HG02623 (cell line): ENCODE results near the gene DLK2.

ENCODE experiments used
- ATAC-seq: cut with Tn5 transposase; IDR thresholded peaks from one replicate; pipeline ENCODE4 v1.9.1; 2021; ENCODE audit warnings: moderate library complexity; ENCODE audit not compliant: unreplicated experiment

The DLK2 gene

GRCh38 chr6:43454696-43455530, 435 bp downstream of the DLK2 start:
- ATAC-seq = no peak

- ATAC-seq = peak; percentile 41
Measured at GRCh38 chr6:43454290-43454695, 1.1 kb downstream of the DLK2 start.

DNA sequence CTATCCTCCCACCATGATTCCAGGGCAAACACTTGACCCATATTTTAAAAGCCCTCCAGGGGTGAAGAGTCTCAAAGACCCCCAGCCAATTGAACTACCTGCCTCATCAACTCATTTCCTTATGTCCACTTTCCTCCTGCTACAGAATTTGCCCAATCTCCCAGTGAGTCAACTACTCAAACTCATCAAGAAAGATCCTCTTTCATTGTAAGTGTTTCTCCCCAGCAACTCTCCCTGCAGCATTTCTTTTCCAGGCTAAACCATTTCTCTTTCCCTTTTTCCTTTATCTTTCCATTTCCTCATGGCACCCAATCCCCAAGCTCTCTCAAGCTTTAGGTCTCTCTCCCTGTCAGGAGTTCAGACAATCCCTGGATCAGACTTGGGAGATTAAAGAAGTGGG, 1.5 kb downstream of the DLK2 start:
- no peak for ATAC-seq

DNA sequence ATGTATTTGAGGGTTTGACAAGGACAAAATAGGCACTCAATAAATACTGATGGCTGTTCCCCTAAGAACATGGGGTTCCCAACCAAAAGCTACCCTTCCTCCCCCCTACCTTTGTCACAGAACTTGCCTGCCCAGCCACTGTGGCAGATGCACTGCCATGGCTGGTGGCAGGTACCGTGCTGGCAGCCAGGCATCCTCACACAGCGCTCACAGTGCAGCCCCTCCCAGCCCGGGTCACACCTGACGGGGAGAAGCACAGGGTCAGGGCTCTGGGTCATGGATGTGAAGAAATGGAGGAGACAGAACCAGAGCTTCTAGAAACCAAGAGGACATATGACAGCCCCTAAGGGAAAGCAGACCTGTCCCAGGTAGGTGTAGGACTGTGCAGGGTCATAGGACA, 2.5 kb downstream of the DLK2 start:
- no peak for ATAC-seq

GRCh38 chr6:43451939-43452338, 3.4 kb downstream of the DLK2 start:
- ATAC-seq = no peak

GRCh38 chr6:43451348-43451747, 4.0 kb downstream of the DLK2 start:
- ATAC-seq = no peak

GRCh38 chr6:43450699-43451131, 4.6 kb downstream of the DLK2 start:
- no peak for ATAC-seq

DNA sequence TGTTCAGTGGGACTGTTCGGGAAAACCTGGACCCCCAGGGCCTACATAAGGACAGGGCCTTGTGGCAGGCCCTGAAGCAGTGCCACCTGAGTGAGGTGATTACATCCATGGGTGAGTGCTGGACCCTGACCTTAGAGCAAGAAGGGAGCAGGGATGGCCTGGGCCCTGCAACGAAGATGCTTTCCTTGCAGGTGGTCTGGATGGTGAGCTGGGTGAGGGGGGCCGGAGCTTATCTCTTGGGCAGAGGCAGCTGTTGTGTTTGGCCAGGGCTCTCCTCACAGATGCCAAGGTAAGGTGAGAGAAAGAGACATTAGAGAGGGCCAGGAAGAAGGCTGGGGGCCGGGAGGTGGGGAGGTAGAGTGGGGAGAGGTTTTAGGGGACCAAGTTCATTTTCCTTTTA, 6.4 kb downstream of the DLK2 start:
- ATAC-seq = no peak

GRCh38 chr6:43447604-43448003, 7.7 kb downstream of the DLK2 start:
- ATAC-seq = no peak

- ATAC-seq = no peak
Measured at GRCh38 chr6:43445576-43445975, 9.8 kb downstream of the DLK2 start.

DNA sequence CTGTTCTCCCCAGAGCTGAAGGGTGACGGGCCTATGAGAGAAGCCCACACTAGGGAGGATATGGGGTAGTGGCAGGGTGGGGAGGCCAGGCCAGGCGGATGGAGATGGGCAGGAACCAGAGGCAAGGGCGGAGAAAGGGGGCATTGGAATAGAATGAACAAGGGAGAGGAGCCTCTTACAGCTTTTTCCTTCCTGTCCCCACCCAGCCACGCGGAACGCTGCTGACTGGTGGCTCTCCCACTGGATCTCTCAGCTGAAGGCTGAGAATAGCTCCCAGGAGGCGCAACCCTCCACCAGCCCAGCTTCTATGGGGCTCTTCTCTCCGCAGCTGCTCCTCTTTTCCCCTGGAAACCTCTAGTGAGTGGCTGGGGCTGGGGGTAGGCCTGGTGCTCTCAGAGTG, 10.8 kb downstream of the DLK2 start:
- ATAC-seq = no peak

DNA sequence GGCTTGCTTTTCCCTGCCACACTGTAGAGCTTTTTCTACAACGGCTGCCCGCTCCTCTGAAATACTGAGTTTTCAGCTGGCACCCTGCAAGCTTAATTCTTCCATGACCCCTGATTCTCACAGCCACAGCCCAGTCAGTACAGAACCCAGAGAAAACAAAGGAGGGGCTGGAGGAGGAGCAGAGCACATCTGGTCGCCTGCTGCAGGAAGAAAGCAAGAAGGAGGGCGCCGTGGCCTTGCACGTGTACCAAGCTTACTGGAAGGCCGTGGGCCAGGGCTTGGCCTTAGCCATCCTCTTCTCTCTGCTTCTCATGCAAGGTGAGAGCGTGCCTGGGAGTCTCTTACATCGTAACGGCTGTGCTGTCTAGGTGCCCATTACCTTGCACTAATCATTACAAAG, 11.3 kb downstream of the DLK2 start:
- no peak for ATAC-seq

DNA sequence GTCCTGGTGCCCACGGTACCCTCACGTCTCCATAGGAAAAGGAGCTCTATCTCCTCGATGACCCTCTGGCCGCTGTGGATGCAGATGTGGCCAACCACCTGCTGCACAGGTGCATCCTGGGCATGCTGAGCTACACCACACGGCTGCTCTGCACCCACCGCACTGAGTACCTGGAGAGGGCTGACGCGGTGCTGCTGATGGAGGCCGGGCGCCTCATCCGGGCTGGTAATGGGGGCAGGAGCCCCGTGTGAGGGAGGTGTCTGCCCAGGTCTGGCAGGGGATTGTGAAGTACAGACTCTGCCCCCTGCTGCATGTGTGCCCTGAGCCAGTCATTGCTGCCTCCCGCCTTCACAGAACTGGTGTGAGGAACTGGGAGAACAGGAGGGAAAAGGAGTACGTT, 12.4 kb downstream of the DLK2 start:
- ATAC-seq = no peak

GRCh38 chr6:43437700-43438099, 17.6 kb downstream of the DLK2 start:
- no peak for ATAC-seq

DNA sequence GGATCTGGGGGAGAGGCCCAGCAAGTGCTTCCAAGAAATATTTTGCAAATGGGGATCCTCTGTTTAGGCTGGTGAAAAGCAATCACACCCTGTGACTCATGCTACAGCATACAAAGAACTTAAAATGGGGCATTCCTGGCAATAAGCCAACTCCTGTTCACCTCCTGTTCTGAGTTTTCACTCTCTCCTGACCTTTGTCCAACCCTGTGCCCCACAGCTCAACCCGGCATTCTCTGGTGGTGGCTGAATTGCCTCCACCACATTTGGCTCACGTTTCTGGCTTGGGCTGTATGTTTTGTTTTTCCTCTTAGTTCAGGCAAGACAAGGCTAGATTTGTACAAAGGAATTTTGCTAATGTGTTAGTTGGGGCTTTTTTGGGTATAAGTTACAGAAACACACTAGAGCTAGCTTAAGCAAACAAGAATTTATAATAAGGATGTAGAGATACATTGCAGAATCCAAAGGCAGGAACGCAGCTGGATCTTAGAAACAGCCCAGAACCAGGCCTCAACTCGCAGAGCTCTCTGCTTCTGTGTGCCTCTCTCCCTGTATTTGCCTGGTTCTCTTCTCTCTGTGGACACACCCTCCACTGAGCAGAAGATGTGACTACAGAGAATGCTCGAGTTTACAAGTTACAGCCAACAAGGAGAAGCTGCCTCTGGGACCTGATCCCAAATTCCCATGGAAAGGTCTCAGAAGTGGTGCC, 18.6 kb downstream of the DLK2 start:
- ATAC-seq = no peak

- ATAC-seq = no peak
Measured at GRCh38 chr6:43435682-43436437, 19.5 kb downstream of the DLK2 start.

GRCh38 chr6:43434943-43435342, 20.4 kb downstream of the DLK2 start:
- no peak for ATAC-seq

- ATAC-seq = no peak
Measured at GRCh38 chr6:43434001-43434840, 21.1 kb downstream of the DLK2 start.

DNA sequence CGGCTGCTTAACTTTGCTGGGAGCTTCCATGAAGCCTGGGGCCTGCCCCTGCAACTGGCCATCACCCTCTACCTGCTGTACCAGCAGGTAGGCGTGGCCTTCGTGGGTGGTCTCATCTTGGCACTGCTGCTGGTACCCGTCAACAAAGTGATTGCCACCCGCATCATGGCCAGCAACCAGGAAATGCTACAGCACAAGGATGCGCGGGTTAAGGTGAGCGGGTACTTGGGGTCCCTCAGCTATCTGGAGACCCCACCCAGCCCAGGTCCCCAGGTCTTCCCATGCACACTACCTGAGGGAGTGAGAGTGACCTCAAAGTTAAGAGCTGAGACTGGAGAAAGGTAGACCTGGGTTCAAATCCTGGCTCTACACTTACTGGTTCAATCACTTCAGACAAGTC, 22.2 kb downstream of the DLK2 start:
- no peak for ATAC-seq

DNA sequence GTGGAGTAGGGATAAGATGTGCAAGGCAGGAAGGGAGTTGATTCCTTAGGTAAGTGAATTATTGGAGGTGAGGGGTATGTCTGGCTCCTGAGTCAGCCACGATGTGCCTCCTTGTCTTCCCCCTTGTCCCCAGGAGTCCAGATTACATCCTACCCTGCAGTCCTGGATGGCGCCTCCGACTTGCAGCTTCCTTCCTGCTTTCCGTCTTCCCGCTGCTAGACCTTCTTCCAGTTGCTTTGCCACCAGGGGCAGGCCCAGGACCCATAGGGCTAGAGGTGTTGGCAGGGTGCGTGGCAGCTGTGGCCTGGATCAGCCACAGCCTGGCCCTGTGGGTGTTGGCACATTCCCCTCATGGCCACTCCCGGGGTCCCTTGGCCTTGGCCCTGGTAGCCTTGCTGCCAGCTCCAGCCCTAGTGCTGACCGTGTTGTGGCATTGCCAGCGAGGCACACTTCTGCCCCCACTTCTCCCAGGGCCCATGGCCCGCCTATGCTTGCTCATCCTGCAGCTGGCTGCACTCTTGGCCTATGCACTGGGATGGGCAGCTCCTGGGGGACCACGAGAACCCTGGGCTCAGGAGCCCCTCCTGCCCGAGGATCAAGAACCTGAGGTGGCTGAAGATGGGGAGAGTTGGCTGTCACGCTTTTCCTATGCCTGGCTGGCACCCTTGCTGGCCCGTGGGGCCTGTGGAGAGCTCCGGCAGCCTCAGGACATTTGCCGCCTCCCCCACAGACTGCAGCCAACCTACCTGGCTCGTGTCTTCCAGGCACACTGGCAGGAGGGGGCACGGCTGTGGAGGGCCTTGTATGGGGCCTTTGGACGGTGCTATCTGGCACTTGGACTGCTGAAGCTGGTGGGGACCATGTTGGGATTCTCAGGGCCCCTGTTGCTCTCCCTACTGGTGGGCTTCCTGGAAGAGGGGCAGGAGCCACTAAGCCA, 23.1 kb downstream of the DLK2 start:
- no peak for ATAC-seq
